Inferior parietal cortex (tissue), 1 donor: Measurements from ENCODE around the gene CEACAM1.
"Not testable (repeated sequence)": the region's sequence is repeated elsewhere in the genome, so short reads cannot be mapped to it uniquely, and the experiment has no call there.

Experiments
- DNase-seq: peaks from one replicate; pipeline ENCODE4 v3.0.0-alpha.2; 2016; ENCODE audit errors: extremely low spot score

CEACAM1 gene

GRCh38 chr19:42528354-42529247 is at the start of gene CEACAM1:
Gene CEACAM1, minus strand, starts transcription at chr19:42528481. Its CDS starts 107 bp downstream, at chr19:42528374.
- DNase-seq = no peak

GRCh38 chr19:42577016-42577415 is 48.7 kb upstream of the CEACAM1 start:
- no peak for DNase-seq

GRCh38 chr19:42576241-42576640 is 48.0 kb upstream of the CEACAM1 start:
- DNase-seq = no peak

- no peak for DNase-seq
These were observed 45.4 kb upstream of the CEACAM1 start for GRCh38 chr19:42573642-42574041.

- DNase-seq = no peak
These were observed 42.8 kb upstream of the CEACAM1 start for GRCh38 chr19:42571116-42571515.

- no peak for DNase-seq
These were observed 40.9 kb upstream of the CEACAM1 start for GRCh38 chr19:42569193-42569592.

GRCh38 chr19:42568006-42568405 is 39.7 kb upstream of the CEACAM1 start:
- DNase-seq = no peak

GRCh38 chr19:42567567-42567966 is 39.3 kb upstream of the CEACAM1 start:
- no peak for DNase-seq

- peak; percentile 65 for DNase-seq
These were observed 35.3 kb upstream of the CEACAM1 start for GRCh38 chr19:42563352-42564210.

GRCh38 chr19:42561512-42561911 is 33.2 kb upstream of the CEACAM1 start:
- DNase-seq = no peak

GRCh38 chr19:42560731-42561130 is 32.5 kb upstream of the CEACAM1 start:
- DNase-seq = no peak

- no peak for DNase-seq
These were observed 30.3 kb upstream of the CEACAM1 start for GRCh38 chr19:42558450-42559150.

- DNase-seq = not testable (repeated sequence)
These were observed 29.1 kb upstream of the CEACAM1 start for GRCh38 chr19:42557386-42557871.

- DNase-seq = no peak
These were observed 27.5 kb upstream of the CEACAM1 start for GRCh38 chr19:42555801-42556200.

- no peak for DNase-seq
These were observed 27.0 kb upstream of the CEACAM1 start for GRCh38 chr19:42555317-42555716.

- DNase-seq = no peak
These were observed 25.8 kb upstream of the CEACAM1 start for GRCh38 chr19:42554046-42554575.

- DNase-seq = no peak
These were observed 25.2 kb upstream of the CEACAM1 start for GRCh38 chr19:42553292-42554045.

GRCh38 chr19:42552086-42553065 is 24.1 kb upstream of the CEACAM1 start:
- DNase-seq = no peak

- not testable (repeated sequence) for DNase-seq
These were observed 22.2 kb upstream of the CEACAM1 start for GRCh38 chr19:42550521-42550920.

- not testable (repeated sequence) for DNase-seq
These were observed 20.8 kb upstream of the CEACAM1 start for GRCh38 chr19:42549067-42549466.
